ENCODE data around the gene GPC5.

The GPC5 gene

DNA sequence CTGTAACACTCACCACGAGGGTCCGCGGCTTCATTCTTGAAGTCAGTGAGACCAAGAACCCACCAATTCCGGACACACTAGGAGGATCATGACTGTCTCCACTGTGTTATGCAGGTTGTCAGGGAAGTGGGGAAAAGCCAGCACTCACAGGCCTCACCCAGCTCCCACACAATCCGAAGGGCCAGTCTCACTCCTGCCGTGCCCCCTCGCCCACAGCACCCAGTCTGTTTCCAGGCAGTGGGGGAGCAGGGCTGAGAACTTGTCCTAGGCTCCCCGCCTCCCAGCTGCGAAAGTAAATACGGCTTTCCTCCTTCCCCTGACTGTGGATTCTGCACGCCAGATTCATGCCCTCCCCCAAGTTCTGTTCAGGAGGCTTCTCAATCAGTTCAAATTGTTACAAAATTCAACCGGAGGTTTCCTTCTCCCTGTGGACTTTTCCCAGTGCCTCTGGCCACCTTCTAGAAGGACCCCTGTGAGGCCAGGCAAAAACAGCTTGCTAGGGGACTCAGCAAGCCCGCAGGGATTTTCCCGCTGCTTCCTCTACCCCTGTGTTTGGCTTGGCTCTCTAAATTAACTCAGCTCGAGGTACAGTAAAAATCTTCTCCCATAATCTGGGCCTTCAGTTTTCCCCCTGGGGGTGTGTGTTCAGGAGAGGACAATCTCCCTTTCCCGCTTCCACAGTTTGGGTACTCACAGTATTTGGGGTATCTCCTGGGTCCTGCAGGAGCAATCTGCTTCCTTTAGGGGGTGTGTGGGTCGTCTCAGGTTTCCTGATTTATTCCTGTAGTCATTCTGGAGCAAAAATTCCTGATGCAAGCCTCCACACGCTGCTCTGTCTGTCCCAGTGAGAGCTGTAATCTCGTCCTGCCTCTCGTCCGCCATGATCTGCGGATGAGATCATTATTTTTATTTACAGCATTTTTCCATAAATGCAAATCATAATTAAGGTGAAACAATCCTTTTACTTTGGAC, 899.8 kb downstream of the GPC5 start:
- DNase-seq: no peak

DNA sequence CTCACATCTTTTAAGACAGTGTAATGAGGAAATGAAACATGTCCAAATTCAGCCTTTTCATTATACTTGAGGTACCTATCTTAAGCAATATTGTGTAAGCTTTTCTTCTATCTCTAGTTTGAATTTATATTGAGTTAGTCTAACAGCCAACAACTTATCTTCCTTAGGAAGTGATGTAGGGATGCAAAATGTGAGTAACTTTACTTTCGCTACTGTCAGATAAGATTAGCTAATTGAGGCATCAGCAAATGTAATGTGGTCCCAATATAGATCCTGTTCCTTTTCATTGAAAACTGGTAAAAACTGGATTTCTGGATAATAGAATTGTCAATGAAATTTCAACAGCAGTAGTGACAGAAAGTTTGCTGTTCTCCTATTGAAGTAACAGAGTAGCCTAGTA, 902.2 kb downstream of the GPC5 start:
- no peak for DNase-seq

DNA sequence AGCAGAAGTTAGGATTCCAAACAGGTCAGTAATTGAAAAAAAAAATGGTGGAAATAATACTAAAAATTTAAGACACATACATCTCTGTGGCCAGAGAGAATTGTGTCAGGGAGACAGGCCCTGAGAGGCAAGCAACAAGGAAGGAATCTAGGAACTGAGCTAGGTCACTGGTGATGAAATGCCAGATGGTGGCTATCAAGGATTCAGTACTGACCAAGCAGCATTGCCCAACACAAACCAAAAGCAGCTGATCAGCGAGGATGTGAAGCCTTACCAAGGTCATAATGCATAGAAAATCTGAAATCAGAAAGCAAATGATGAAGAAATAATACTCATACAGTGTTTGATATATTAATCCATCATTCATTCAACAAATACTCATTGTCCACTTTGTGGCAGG, 905.0 kb downstream of the GPC5 start:
- no peak for DNase-seq

DNA sequence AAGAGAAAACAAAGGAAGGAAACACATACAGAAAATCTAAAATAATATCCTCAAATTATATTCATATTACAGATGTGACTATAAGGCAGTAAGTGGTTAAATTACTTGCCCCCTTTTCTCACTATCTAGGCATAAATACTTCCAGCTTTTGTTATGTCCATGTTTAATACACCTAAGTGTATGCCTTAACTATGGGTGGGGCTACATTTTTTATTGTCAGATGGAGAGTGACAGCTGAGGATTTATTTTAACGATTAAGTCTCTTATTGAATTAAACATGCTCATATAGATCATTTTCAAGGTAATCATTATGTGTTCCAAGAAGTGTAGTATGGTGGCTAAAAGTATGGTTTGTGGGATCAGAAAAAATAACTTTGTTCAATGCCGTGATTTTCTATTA, 909.3 kb downstream of the GPC5 start:
- DNase-seq: no peak

DNA sequence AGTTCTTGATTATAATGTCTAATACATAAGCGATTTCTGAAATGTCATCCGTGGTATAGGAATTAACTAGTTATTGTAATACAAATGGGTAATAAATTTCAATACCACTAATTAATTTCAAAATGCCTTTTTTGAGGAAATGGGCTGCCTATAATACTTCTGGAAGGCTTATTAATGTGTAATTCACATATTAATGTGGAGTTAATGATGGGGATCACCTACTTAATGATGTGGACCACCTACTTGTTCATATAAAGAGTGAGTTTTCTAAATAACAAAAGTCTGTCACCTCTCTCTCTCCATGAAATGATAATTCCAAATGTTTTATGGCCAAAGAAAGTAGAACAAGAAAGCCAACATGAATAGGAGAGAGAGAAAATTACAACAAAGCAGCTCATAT, 914.4 kb downstream of the GPC5 start:
- no peak for DNase-seq

DNA sequence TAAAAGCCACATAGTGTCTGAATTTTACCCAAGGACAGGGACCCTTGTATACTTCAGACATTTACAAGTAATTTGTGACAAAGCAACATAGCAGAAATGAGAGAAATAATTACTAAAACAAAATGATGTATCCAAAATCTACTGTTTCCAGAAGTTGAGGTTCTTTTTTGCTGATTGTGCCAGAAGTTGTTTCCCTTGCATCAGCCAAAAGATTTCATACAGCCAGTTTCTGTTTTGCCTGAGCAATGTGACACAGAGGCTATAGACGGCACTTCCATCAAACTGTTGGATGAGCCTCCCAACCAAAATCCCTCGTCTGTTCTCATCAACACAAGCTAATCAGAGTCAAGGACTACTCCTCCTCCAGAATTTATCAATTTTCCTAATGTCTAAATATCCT, 915.0 kb downstream of the GPC5 start:
- DNase-seq: no peak

DNA sequence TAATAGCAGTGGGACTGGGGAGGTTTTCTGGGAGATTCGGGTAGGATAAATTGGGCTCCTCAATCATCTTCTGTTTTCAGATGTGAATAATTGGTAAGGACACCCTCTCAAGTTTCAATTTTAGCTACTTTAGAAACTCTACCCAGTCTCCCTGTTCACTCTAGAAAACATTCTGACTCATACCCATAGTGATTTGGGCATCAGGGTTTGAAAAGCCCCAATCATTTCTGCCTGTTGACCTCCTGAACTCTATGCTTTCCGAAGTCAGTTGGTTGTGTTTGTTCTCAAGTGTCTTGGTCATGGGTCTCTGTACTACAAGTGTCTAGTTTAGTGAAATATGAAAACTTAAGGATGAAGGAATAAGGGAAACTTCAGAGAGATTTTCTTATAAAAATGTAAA, 916.8 kb downstream of the GPC5 start:
- DNase-seq: no peak

DNA sequence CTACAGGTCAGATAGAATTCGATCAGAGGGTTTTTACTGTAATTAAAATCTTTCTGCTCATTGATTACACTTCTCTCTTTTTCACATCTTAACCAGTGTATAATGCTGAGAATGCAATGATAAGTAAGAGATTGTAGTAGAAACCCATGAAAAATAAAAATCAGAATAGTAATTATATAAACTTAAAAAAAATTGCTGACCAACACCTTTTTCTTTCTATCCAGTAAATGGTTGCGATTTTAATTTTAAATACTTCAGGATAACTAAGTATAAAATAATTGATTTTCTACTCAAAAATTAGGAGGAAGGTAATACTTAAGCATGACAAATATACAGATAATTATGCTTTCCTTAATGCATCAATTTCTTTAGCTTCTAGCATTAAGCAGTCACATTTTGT, 917.6 kb downstream of the GPC5 start:
- DNase-seq: no peak

DNA sequence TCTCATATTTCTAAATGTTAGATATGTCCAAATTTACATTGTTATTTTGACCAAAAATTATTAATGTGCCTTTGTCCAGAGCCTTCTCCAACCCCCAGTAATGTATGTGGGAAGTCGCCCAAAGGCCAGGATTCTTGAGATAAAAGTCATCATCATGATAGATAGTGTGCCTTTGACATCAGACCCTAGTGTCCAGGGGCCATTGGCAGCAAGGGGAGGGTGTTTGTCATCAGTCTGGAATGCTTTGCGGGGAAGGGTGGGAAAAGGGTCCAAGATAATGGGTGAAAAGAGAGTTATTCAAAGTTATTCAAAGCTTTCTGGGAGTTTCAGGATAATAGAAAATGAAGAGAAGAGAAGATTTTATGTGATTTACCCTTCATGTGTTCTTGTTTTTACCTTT, 918.6 kb downstream of the GPC5 start:
- DNase-seq: no peak

DNA sequence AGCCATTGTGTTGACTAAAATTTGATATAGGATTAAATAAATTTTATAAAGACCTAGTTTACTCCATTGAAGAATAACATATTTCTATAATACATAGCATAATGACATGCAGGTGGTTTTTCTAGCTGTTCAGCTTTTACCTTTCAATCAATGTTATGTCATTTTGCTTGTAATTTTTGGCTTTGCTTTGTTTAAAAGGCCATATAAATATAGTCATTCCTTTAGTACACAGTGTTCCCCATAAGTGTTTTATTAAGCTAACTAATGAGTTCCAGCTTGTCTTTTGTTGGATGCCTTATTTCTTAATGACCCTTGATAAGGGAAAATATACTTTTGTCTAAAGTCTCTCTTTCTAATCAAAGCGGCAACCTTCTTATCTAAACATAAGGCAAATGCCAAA, 921.9 kb downstream of the GPC5 start:
- DNase-seq: no peak

DNA sequence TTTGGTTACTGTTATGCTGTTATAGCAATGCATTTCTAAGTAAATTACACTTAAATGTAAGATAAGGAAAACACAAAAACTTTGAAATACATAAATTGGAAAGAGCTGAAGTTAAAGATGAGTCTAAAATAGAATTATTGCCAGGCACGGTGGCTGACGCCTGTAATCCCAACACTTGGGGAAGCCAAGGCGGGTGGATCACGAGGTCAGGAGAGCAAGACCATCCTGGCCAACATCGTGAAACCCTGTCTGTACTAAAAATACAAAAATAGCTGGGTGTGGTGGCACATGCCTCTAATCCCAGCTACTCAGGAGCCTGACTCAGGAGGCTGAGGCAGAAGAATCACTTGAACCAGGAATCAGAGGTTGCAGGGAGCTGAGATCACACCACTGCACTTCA, 922.8 kb downstream of the GPC5 start:
- DNase-seq: no peak

DNA sequence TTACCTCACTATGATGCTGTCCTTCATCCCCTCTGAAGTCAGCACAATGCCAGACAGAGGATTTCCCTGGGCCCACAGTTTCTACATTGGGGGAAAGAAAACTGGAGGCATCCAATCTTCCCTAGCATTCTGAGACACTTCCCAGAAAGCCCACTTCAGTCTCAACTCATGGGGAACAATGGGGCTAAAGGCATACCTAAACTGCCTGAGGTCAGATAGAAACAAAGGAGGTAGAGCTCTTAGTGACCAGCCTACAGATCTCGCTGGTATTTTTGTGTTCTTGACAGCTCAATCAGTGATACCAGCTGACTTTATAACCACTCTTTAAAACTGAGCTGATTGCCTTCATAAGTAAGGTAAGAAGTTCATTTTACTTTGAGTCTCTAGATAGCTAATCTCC, 947.2 kb downstream of the GPC5 start:
- no peak for DNase-seq

DNA sequence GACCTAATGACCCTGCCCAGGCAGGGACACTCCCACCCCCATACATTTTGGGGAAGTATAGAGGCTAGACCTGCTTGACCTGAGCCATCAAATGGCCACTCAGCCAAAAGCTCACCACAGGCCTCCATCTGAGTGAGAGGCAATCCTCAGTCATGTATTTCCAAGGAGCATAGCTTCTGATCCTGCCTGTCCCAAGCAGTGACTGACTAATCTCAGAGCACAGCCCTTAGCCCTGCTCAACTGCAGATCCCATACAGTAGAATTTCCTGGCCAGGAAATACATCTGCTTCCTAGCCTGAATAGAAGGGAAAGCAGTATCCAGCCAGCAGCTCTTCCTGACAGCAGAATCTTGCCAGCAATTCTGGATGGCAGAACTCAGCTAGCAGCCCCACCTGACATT, 947.6 kb downstream of the GPC5 start:
- DNase-seq: no peak

DNA sequence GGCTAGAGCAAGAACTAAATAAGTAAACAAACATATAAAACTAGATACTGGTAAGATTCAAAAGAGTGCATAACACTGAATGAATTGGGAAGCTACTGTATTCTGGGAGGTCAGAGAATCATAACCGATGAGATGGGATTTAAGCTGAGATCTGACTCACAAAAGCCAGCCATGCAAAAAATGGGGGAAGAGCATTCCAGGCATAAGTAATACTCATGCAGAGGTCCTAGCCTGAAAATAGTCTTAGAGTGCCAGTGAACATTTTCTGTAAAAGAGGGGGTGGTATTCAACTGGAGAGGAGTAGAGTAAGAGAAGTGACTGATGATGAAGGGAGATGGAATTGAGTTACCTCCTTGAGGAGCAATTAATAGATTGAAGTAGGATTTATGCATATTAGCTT, 956.2 kb downstream of the GPC5 start:
- DNase-seq: no peak

DNA sequence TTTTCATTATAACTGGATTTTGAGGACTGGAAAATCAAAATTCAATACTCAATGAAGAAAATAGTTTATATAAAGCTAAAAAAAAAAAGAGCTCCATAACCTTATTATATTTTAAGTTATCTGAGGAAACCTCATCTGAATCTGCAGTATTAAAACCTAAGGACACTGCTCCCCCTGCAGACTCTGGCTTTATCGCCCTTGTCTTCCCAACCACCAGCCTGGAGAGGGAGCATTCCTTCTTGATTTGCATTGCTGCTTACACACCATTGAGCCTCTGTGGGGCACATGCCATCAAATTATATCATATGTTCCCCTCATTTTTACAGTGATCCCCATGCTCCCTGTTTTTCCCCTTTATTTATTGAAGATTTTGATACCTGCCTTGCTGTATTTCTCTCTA, 956.8 kb downstream of the GPC5 start:
- no peak for DNase-seq

DNA sequence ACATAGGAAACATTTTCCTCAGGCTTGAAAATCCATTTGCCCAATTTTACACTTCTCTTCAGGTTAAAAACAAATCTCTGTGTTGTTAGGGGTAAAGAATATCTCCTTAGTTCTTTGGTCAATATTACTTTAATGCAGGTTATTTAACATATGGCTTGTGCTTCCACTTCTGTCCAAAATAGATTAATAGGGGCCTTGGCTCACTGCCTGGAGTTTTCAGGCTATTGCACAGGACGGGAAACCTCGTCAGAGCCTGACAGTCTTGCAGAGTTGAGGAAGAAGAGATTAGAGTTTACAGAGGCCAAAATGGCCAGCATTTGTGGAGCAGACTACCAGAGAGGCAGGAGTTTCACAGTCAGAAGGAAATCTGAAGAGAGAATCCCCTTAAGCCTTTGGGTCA, 964.3 kb downstream of the GPC5 start:
- no peak for DNase-seq

DNA sequence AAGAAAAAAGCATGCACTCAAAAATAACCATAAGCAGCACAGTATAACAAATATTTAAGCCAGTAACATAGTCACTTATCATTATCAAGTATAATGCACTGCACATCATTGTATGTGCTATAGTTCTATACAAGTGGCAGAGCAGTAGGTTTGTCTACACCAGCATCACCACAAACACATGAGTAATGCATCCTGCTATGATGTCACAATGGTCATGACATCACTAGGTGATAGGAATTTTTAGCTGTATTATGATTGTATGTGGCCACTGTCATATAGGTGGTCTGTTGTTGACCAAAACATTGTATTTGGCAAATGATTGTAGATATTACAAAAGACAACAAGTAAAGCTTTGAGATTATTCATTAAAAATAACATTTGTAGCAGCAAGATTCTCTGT, 967.5 kb downstream of the GPC5 start:
- DNase-seq: no peak

DNA sequence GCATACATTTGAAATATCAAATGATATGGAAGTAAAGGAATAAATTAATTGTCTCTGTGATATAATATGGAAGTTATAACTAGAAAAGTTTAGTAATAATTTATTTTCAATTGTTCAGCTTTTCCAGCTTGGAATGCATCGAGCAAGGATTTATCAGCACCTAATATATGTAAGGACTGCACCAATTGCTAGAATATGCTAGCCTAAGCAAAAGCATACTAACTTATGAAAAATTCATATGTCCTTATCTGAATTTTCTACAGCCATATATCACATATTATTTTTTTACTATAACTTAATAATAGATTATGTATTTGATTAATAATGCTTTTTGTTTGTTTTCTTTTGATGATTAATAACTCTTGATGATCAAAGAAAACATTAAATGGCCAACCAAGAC, 979.0 kb downstream of the GPC5 start:
- no peak for DNase-seq

DNA sequence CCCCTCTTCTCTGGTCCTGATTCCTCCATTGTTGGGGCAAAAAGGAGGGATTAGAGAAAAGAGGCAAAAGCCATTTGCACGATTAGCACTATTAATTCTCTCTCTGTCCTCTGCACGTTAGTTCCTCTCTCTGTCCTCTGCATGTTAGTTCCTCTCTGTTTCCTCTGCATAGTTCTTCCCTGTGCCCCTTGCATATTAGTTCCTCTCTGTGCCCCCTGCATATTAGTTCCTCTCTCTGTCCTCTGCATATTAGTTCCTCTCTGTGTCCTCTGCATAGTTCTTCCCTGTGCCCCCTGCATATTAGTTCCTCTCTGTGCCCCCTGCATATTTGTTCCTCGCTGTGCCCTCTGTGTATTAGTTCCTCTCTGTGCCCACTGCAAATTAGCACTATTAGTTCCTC, 981.0 kb downstream of the GPC5 start:
- DNase-seq: no peak

DNA sequence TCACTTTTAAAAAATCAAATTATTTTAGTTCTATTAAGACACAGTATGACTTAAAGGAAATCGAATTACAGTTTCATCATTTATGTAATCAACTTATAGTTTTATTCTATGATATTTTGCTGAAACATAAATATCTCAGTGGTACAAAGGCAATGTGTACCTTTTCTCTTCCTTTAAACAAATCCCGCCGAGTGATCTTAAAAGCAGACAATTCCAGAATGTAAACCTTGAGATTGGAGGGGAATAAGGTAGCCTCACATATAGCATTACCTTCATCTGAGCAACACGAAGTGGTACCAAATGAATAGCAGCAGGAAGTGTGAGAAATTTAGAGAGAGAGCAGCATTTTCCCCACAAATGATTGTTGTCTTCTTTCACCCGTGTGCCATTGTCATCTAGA, 986.0 kb downstream of the GPC5 start:
- no peak for DNase-seq

DNA sequence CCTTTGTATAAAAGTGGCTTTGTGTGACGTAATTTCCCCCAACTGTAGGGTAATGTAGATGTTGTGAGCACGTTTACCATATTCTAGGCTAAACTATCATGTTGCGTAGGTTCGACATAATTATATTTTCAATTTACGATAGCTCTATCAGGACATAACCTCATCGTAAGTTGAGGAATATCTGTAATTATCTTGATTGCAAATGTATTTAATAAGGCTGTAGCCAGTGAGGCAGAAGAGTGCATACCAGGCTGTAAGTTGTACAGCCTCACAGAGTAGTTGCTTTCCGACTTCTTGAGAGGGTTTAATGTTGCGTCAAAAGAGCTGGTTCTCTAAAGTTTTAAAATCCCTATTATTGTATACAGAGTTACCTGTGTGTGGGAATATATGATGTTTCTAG, 988.8 kb downstream of the GPC5 start:
- DNase-seq: no peak

DNA sequence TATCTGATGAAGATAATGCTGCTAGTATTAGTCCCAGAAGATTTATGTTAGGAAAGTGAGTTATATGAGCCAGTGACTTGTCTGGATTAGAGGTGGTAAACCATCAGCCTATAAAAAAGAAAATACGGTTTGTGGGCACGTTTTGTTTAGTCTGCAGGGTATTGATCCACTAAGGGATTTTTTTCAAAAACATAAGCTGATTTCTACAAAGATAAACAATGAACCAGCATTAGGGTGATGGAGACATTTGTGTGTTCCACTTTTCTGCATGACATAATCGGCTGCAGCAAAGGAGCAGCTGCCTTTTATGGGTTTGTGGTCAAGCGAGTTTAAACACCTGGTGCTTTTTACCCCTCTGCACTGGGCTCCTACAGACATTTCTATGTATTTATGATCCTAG, 991.8 kb downstream of the GPC5 start:
- no peak for DNase-seq

DNA sequence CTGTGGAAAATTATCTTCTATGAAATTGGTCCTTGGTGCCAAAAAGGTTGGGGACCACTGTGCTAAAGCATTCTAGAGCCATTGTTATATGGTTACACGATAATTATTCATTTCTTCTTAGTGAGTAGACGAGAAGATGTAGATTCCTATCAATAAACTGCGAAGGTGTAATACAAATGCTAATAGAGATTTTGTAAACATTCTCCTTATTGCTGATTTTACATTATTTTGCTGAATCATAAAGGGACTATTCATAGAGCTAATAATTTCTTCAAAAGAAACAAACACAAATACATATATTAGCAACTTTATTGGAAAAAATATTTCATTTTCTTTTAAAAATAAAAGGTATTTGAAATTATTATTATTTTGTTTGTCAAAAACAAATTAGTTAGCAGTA, 1005.2 kb downstream of the GPC5 start:
- DNase-seq: no peak

DNA sequence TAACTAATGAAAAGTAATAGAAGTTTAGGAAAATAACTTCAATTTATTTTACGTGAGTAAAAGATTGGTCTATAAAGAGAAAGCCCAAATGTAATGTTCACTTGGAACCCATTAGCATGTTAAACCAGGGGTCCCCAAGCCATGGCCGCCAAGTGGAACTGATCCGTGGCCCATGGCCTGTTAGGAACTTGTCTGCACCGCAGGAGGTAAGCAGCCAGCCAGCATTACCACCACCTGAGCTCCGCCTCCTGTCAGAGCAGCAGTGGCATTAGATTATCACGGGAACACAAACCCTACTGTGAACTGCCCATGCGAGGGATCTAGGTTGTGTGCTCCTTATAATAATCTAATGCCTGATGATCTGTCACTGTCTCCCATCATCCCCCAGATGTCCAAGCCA, 1009.4 kb downstream of the GPC5 start:
- DNase-seq: no peak

DNA sequence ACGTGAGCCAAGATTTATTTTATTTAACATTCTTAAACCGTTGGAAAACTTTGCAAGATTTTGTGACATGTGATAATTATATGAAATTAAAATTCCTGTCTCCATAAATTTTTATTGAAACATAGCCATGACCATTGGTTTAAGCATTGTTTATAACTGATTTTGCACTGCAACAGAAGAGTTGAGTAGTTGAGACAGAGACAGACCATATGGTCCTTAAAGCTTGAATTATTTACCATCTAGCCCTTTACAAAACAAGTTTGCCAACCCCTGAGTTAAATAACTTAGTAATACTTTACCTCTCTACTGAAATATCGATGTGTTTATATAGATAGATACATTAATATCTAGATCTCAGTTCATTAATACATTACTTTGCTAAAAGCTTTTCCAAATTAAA, 1014.1 kb downstream of the GPC5 start:
- DNase-seq: no peak

Data from CD4-positive, alpha-beta T cell treated with Interleukin-6 for 4 hours (primary cell).